DND-41 (cell line): ENCODE results near the gene DOCK4.

Experiments used
- EZH2 ChIP-seq: IDR thresholded peaks from 3 replicates; pipeline ENCODE4 v1.6.1; 2012; ENCODE audit warnings: borderline replicate concordance, low read depth, mild to moderate bottlenecking, moderate library complexity, low read length, inconsistent platforms; ENCODE audit not compliant: severe bottlenecking
- TF ChIP-seq, protein P1 (sequence below): IDR thresholded peaks from 2 replicates; pipeline ENCODE4 v1.5.1; 2012; ENCODE audit warnings: borderline replicate concordance, low read length, moderate library complexity, mild to moderate bottlenecking; ENCODE audit not compliant: poor library complexity, severe bottlenecking; ENCODE audit errors: extremely low read depth

DNA sequence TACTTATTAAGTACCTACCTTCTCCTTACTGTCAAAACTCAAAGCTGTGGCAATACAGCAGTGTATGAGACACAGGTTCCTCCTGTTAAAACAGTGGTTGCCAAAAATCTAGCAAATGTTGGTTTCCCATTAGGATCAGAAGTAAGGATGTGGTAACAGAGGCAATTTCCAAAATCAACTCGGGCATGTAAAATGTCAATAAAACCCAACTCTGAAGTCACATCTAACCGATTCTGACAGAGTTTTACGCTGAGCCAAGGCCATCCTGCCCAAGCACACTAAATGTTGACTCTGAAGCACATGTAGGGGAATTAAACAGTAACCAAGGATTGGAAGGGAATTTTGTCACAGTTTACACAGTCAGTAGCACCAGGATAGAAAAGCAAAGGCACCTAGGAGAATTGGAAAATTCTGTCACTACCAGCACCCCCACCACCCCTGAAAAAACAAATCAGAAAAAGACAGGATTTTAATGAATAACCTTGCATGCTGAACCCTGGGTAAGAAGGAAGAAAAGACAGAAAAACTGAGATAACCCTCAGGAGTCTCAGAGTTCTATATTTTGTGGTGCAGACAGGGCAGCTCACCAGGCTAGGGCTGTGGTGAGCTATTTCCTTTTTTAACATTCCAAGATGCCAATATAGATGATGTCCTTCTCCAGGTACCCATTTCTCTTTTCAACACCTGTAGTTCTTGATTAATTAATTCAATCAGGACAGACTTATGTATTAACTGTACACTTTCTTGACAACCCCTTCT lies 119.5 kb downstream of the DOCK4 start:
- TF ChIP-seq, protein P1, sequence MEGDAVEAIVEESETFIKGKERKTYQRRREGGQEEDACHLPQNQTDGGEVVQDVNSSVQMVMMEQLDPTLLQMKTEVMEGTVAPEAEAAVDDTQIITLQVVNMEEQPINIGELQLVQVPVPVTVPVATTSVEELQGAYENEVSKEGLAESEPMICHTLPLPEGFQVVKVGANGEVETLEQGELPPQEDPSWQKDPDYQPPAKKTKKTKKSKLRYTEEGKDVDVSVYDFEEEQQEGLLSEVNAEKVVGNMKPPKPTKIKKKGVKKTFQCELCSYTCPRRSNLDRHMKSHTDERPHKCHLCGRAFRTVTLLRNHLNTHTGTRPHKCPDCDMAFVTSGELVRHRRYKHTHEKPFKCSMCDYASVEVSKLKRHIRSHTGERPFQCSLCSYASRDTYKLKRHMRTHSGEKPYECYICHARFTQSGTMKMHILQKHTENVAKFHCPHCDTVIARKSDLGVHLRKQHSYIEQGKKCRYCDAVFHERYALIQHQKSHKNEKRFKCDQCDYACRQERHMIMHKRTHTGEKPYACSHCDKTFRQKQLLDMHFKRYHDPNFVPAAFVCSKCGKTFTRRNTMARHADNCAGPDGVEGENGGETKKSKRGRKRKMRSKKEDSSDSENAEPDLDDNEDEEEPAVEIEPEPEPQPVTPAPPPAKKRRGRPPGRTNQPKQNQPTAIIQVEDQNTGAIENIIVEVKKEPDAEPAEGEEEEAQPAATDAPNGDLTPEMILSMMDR = no peak
- no peak for TF ChIP-seq EZH2
